Activated CD4-positive, alpha-beta T cell treated with anti-CD3 and anti-CD28 coated beads, Interleukin-10, Interleukin-2, amounts not matched to agents 100 ng/mL and 50 ng/mL, durations not matched to agents 16 hours and 8 hours (primary cell): ENCODE measurements around the gene OR11H6.
A peak's percentile ranks its signal among the peaks of the same experiment; 100 is the strongest.
"Not testable (repeated sequence)": the region's sequence is repeated elsewhere in the genome, so short reads cannot be mapped to it uniquely, and the experiment has no call there.

Source experiments
- DNase-seq: peaks from one replicate; pipeline ENCODE4 v3.0.0-alpha.2; 2020

OR11H6 gene

GRCh38 chr14:20223410-20223809 is at the start of gene OR11H6:
Gene OR11H6, plus strand, starts transcription at chr14:20223710. Its CDS starts 0 bp downstream, at chr14:20223710.
- DNase-seq, result no peak

- not testable (repeated sequence) for DNase-seq
Observed at GRCh38 chr14:20174205-20174604, 49.3 kb upstream of the OR11H6 start.

GRCh38 chr14:20176330-20176729 is 47.2 kb upstream of the OR11H6 start:
- no peak for DNase-seq

- DNase-seq, result no peak
Observed at GRCh38 chr14:20177433-20177974, 46.0 kb upstream of the OR11H6 start.

GRCh38 chr14:20179218-20179617 is 44.3 kb upstream of the OR11H6 start:
- no peak for DNase-seq

- DNase-seq, result no peak
Observed at GRCh38 chr14:20179880-20180279, 43.6 kb upstream of the OR11H6 start.

GRCh38 chr14:20180486-20180885 is 43.0 kb upstream of the OR11H6 start:
- DNase-seq, result no peak

- DNase-seq, result no peak
Observed at GRCh38 chr14:20184181-20184580, 39.3 kb upstream of the OR11H6 start.

- DNase-seq, result no peak
Observed at GRCh38 chr14:20190596-20190995, 32.9 kb upstream of the OR11H6 start, which contains the start of gene OR11G2. Gene OR11G2, plus strand, starts transcription at chr14:20190896. Its CDS starts 6,542 bp downstream, at chr14:20197438.

GRCh38 chr14:20191396-20191795 is 32.1 kb upstream of the OR11H6 start:
- no peak for DNase-seq

GRCh38 chr14:20194101-20194500 is 29.4 kb upstream of the OR11H6 start:
- no peak for DNase-seq

- DNase-seq, result not testable (repeated sequence)
Observed at GRCh38 chr14:20195170-20195569, 28.3 kb upstream of the OR11H6 start.

- no peak for DNase-seq
Observed at GRCh38 chr14:20195911-20196310, 27.6 kb upstream of the OR11H6 start.

- DNase-seq, result no peak
Observed at GRCh38 chr14:20197459-20197858, 26.1 kb upstream of the OR11H6 start.

GRCh38 chr14:20198991-20199390 is 24.5 kb upstream of the OR11H6 start:
- DNase-seq, result no peak

GRCh38 chr14:20204721-20205120 is 18.8 kb upstream of the OR11H6 start:
- no peak for DNase-seq

- no peak for DNase-seq
Observed at GRCh38 chr14:20209595-20209994, 13.9 kb upstream of the OR11H6 start.

GRCh38 chr14:20212406-20212805 is 11.1 kb upstream of the OR11H6 start:
- DNase-seq, result not testable (repeated sequence)

- DNase-seq, result no peak
Observed at GRCh38 chr14:20215196-20215595, 8.3 kb upstream of the OR11H6 start.

GRCh38 chr14:20219033-20219432 is 4.5 kb upstream of the OR11H6 start:
- DNase-seq, result no peak

GRCh38 chr14:20228681-20229080 is 5.2 kb downstream of the OR11H6 start, which contains the start of gene OR11H7:
Gene OR11H7, plus strand, starts transcription at chr14:20228981.
- DNase-seq, result no peak

GRCh38 chr14:20235415-20235814 is 11.9 kb downstream of the OR11H6 start:
- DNase-seq, result not testable (repeated sequence)

GRCh38 chr14:20247646-20248246 is 24.2 kb downstream of the OR11H6 start:
- peak; percentile 13 for DNase-seq

GRCh38 chr14:20262642-20263128 is 39.2 kb downstream of the OR11H6 start:
- no peak for DNase-seq

GRCh38 chr14:20264361-20264760 is 40.9 kb downstream of the OR11H6 start:
- not testable (repeated sequence) for DNase-seq
